Hematopoietic multipotent progenitor cell treated with erythropoietin and hydrocortisone succinate and interleukin-3 and kit ligand, for 6 days (in vitro differentiated cells): Measurements from ENCODE around the gene WNT3A.
"Not testable (repeated sequence)": the region's sequence is repeated elsewhere in the genome, so short reads cannot be mapped to it uniquely, and the experiment has no call there.

Experiments used
- DNase-seq: peaks from one replicate; pipeline ENCODE4 v3.0.0-alpha.2; 2015

WNT3A gene

DNA sequence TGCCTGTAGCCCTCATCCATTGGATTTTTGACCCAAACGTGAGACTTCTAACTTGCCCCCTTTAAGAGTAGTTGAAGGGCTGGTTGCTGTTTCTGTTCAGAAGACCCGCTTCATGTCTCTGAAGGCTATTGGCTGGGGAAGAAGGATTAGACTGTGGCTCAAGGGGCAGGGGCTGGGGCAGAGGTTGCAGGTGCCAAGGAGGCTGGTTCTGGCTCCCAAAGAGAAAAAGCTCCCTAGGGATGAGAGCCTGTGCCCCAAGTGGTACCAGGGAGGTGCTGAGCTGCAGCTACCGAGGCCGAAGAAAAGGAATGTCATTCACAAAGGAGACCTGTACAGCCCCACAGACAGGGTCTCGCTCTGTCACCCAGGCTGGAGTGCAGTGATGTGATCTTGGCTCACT, 5.8 kb downstream of the WNT3A start:
- no peak for DNase-seq

DNA sequence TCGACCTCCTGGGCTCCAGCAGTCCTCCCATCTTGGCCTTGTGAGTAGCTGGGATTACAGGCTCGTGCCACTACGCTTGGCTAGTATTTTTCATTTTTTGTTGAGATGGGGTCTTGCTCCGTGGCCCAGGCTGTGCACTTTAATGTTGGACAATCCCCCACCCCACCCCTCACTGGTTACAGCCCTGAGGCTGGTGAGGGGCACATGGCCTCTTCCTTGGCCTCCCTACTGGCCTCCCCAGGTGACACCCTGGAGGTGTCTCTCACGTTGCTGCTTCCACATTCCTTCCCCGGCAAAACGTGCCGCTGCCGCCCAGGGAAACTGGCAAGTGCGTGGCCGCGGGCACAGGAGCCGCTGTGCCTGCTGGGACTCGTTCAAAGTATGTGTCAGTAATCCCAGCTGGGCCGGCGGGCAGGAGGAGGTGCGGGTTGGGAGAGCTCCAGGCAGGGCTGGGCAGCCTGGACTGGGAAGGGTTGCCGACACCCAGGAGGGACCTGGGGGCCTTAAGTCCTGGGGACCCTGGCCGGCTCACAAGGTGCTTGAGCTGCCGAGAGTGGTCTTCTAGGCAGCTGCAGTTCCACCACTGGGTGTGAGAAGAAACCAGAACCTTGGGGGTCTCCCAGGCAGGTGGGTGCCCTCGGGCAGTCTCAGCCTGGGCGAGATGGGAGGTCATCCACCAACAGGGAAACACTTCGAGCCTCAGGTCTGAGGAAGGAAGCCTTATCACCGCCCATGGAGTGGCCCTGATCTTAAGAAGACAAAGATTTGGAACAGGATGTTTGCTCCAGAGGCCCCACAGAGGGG, 6.5 kb downstream of the WNT3A start:
- DNase-seq = no peak

- DNase-seq = peak; percentile 52
Observed at GRCh38 chr1:228013935-228014930, 7.4 kb downstream of the WNT3A start.

- no peak for DNase-seq
Observed at GRCh38 chr1:228015276-228016180, 8.7 kb downstream of the WNT3A start.

DNA sequence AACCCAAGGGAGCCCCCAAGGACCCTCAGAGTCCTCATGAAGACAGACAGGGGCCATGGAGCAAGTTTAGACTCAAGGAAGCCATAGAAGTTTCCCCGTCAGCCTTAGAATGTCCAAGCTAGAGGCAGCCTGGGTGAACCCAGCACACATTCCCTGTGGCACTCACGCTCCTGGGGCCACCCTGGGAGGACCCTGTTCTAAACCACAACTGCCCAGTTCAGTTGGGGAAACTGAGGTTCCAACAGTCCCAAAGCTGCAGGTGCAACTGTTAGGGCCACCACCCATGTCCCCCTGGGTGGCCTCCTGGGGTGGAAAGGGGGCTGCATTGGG, 9.3 kb downstream of the WNT3A start:
- DNase-seq = no peak

DNA sequence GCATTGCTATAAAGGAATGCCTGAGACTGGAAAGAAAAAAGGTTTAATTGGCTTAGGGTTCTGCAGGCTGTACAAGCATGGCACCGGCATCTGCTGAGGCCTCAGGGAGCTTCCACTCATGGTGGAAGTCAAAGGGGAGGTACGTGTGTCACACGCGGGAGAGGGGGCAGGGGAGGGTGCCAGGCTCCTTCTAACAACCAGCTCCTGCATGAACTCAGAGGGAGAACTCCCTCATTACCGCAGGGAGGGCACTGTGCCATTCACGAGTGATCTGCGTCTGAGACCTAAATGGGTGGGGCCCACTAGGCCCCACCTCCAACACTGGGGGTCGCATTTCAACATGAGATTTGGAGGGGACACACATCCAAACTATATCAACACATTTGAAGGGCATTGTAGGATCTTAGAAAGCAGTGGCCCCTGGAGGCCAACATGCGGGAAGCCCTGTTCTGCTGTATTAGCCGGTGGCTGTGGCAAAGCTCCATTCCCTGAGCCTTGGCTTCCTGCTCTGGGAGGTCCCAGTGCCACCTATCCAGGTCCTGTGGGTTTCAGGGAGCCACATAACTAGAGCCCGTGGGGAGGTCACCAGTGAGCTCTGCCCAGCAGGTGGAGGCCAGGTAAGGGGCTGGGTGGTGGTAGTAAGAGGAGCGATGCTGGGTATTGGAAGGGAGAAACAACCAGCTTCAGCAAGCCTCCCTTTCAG, 10.0 kb downstream of the WNT3A start:
- no peak for DNase-seq

GRCh38 chr1:228017356-228018124, 10.7 kb downstream of the WNT3A start:
- no peak for DNase-seq

GRCh38 chr1:228018125-228018398, 11.3 kb downstream of the WNT3A start:
- no peak for DNase-seq

- no peak for DNase-seq
Observed at GRCh38 chr1:228018961-228019721, 12.3 kb downstream of the WNT3A start.

DNA sequence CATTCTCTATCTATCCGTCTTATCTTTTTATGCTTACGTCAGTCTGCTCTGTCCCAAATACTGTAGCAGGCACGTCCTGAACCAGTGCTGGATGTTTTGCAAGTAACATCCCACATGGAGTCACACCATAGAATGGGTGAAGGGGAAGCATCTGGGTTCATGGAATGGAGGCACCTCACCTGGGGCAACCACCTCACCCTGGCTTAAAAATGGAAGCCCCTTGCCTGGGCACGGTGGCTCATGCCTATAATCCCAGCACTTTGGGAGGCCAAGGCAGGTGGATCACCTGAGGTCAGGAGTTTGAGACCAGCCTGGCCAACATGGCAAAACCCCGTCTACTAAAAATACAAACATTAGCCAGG, 12.9 kb downstream of the WNT3A start:
- DNase-seq = not testable (repeated sequence)

GRCh38 chr1:228020686-228021354, 14.0 kb downstream of the WNT3A start:
- DNase-seq = no peak

GRCh38 chr1:228021355-228022030, 14.7 kb downstream of the WNT3A start:
- no peak for DNase-seq

DNA sequence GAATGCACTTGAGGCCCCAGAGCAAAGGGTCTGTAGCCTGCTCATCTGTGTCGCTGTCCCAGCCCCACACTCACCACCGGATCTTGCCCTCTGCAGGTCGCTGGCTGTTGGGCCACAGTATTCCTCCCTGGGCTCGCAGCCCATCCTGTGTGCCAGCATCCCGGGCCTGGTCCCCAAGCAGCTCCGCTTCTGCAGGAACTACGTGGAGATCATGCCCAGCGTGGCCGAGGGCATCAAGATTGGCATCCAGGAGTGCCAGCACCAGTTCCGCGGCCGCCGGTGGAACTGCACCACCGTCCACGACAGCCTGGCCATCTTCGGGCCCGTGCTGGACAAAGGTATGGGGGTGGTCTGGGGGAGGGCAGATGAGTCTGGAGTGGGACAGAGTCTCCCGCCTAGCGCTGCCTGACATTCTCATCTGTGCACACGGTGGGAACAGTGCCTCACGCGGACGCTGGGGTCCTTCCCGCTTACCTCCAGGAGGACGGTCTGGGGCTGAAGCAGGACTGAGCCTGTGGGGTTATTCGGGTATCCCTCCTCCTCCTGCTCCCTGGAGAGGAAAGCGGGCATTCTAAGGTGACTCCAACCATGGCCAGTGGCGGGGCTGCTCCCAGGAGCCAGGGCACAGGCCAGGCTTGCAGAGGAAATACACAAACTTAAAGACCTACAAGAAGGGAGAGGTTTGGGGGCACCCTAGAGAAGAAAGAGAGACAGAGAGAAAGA, 15.9 kb downstream of the WNT3A start:
- no peak for DNase-seq

DNA sequence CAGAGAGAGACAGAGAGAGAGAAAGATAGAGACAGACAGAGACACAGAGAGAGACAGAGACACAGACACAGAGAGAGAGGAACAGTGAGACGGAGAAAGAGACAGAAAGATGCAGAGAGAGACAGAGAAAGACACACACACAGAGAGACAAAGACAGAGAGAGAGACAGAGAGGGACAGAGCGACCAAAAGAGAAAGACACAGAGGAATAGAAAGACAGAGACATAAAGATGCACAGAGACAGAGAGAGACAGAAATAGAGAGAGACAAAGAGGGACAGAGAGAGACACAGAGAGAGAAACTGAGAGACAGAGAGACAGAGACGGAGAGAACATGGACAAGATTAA, 16.5 kb downstream of the WNT3A start:
- no peak for DNase-seq

GRCh38 chr1:228029281-228029680, 22.5 kb downstream of the WNT3A start:
- no peak for DNase-seq

DNA sequence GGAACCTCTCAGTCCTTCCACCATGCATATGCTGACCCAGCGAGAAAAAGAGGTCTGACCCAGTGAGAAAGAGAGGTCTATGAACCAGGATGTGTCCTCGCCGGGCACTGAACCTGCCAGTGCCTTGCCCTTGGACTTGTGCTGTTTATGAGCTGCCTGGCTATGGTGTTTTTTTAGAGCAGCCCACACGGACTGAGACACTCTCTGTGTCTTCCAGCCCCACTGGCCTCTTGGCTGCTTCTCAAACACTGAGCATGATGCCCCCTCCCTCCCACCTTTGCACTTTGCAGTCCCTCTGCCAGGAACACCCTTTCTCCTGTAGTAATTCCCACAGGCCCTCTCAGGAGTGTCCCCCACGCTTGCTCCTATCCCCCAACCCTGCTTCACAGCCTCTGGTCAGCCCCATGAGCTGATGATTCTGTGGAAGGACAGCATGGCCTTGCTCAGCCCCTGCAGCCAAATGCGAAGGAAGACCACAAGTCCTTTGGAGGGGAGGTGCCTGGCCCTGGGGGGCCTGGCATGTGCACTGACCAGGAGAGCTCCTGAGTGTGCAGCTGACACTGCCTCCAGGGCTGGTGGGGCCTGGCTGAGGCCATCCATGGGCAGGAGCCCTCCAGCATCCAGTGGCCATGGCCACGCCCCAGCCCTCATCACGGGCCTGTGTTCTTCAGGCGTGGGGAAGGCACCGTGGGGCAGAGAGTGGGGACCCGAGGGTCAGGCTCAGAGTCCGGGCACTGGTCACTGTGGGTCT, 23.8 kb downstream of the WNT3A start:
- DNase-seq = no peak

GRCh38 chr1:228031276-228031995, 24.6 kb downstream of the WNT3A start:
- DNase-seq = no peak

GRCh38 chr1:228032041-228032440, 25.2 kb downstream of the WNT3A start:
- DNase-seq = no peak
